ENCODE measurements around the gene TLX3.
"Not testable (repeated sequence)": the region's sequence is repeated elsewhere in the genome, so short reads cannot be mapped to it uniquely, and the experiment has no call there.

Gene TLX3

DNA sequence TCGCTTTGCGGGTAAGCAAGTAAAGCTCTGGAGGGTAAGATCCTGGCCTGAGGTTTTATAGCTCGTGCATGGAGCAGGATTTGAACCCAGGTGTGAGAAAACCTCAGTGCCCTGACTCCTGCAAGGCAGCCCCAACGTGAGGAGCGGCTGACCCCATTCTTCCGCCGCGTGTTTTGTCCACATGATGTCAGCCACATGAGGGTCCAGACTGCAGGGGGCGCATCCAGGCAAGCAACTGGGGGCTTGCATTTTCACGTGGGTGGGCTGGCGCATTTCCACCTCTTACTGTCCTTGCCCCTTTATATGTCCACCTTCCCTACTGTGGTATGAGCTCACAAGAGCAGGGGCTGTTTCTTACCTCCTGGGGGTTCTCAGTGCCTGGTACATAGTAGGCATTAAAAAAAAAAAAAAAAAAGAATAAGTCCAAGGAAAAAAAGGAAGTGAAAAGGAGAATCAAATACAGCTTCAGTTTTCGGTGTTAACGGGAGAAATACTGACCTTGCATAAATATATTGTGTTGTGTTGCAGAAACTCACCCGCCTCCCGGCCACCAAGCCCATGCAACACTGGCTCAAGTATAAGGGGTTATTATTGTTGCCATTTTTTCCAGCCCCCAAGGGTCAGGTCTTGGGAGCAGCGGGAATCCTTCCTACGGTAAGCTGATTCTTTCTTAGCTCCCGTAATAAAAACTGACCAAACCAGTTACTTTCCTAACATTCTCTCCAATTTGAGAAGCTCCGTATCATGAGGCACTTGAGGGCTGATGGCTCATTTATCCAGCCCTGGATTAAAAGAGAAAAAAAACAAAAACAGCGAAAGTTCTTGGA lies 15.0 kb downstream of the TLX3 start:
- DNase-seq = no peak

DNA sequence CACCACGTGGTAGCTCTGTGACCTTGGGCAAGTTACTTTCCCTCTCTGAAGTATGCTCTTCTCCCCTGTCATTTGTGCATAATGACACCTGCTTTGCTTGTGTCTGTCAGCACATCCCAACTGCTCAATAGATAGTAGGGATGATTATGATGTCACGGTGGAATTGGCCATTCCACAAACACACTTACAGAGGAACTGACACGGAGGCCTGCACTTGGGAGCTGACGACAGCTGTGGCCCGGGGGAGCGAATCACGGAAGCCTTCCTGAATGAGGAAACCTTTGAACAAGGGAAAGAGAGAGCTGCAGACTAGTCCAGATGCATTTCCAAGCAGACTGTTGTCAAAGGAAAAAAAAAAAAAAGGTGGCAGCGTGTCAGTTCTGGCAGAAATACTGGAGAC lies 21.0 kb downstream of the TLX3 start:
- DNase-seq = no peak

DNA sequence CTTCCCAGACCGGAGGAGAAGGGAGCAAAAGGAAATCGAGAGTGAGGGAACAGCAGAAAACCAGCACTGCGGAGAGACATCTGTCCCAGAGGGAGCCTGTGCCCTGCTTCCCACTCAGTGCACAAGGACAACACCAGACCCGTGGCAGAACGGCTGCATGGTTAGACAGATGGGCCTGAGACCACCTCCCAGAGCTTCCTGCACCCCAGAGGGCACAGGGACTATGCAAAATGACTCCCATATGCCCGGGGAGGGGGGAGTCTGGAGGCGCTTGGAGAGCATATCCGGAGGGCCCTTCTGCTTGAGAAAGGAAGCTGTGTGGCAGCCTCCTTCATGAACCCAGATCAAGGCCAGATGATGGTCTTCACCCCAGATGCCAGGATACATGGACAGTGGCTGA lies 26.6 kb downstream of the TLX3 start:
- no peak for DNase-seq

DNA sequence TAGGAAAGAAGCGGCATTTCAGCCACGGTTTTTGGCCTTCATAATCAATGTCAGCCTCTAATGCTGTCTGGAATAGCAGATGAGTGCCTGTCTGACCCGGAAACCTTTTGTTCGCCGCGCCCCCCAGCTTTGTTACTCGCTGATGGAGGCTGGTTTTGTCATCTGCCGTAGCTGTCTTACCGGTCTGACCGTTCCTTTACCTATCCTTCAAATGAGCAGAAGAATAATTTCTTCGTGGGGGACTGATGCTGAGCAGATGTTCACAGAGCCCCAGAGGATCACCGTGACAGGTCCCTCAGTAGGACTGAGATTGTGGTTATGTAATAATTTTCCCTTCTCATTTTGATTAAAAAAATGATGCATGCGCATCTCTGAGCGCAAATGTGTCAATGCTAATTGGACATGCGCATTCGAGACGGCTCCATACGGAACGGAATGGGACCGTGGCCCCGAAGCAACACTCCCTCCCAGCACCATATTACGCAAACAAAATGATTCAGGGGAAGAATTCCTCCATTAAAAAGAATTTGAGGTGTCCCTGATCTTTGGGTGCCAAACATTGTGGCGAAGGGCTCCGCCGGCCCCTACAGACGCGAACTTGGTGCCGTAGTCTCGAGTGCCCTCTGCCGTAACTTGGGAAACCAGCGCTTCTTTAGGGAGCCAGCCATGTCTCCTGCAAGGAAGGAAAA lies 27.6 kb downstream of the TLX3 start:
- DNase-seq = no peak

DNA sequence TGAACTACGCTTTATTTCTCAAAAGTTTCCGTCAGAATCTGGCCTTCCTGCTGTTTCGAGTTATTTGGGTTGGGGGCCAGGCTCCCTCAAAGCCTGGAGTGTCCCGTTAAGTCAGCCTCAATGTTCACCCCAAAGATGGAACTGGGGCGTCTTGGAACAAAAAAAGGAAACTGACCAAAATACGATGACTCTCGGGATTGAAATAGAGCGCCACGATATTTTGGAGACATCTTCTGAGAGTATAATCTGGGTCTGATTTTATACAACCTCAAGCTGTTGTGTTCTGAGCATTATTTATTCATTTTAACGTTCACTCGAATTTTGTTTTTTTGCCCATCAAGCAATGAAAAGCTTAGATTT lies 28.1 kb downstream of the TLX3 start:
- DNase-seq = no peak

DNA sequence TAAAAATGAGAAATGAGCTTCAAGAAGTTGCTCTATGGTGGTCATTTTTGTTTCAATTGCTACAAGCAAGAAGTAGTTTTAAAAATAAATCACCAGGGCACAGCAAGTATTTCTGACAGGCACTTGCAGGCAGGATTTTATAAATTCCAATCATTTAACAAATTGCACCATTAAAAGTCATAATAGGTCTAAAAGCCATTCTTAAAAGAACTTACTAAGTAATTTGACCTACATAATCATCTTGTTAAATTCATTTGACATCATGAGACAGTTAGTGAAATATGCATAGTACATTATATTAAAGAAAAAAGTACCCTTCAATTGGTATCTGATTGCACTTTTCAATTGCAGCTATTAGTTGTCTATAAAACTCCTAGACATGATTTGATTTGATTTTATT lies 31.0 kb downstream of the TLX3 start:
- no peak for DNase-seq

DNA sequence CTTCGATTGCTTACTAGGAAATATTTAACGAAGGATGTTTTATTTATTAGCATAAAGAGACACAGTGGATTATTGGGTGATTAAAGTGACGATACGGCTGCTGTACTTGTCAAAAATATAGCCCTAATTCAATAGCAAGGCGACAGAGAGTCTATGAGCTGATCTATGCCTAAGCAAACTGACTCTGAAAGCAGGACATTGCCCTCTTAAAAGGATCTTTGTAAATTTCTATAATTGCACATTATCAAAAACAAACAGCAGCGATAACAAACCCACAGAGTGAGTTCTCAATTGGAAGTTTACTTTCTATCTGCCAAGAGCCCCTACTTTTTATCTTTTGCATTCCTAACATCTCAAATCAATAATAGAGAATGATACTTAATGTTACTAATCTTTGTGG lies 31.4 kb downstream of the TLX3 start:
- DNase-seq = no peak

DNA sequence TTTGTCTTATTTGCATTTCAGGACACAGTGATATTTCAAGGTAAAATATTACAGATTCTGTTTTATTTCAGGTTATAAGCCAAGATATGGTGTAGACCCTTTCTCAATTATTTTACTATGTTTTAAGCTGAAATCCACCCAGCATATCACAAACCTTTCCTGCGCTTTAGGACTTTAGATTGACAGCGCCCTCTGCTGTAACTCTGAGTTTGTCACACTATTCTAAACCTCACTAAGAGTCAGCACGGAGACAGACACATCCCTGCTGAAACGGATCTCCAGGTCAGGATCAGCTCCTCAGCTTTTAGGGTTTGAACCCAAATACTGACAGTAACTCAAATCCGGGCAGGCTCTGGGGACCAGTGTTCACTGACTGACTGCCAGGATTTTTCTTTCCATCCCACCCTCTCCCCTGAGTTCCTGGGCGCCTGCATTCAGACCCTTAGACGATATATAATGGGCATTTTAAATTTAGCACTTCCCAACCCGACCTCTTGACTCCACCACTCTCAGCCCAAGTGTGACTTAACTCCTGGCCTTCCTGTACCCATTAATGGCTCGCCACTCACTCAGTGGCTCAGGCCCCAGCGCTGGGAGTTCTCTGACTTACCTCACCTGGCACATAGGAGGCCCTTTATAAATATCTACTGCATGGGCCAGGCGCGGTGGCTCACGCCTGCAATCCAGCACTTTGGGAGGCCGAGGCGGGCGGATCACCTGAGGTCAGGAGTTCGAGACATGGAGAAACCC lies 33.5 kb downstream of the TLX3 start:
- no peak for DNase-seq

DNA sequence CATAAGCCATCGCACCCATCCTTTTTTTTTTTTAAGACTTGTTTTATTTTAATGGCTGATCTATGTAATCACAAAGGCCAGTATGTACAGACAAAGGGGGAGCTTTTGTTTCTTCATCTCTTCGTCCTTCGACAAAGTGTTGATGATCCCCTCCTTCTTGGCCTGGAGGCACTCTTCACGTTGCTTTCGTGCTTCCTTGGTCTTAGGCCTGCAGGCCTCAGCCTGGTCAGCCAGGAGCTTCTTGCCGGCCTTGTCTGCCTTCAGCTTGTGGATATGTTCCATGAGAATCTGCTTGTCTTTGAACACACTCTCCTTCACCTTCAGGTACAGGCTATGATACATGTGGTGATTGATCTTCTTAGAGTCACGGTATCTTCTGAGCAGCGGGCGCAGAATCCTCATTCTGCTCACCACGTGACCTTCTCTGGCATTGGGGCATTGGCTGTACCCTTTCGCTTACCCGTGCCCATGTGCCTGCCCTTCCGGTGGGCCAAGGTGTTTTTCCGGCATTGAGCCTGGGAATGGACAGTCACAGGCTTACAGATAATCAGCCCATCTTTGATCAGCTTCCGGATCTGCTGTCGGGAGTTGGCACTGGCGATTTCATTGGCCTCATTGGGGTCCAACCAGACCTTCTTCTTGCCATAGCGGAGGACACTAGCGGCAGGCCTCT lies 36.0 kb downstream of the TLX3 start:
- no peak for DNase-seq

DNA sequence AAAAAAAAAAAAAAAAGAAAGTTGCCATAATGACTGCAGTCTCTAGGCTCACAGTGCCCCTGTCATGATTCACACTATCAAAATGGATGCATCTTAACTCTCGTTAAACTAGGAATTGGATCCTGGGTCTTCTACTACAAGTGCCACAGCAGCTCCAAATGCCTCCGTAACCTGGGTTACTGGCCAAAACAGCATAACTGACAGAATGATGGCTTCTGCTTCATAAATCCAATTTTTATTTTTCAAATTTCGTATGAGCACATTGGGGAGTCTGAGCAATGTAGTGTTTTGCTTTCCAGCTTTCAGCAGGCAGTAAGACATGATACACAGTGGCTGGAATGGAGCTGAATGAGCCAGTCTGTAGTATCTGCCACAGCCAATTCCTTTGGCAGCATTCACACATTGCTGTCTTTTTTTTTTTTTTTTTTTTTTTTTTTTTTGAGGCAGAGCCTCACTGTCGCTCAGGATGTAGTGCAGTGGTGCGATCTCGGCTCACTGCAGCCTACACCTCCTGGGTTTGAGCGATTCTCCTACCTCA lies 42.6 kb downstream of the TLX3 start:
- no peak for DNase-seq

DNA sequence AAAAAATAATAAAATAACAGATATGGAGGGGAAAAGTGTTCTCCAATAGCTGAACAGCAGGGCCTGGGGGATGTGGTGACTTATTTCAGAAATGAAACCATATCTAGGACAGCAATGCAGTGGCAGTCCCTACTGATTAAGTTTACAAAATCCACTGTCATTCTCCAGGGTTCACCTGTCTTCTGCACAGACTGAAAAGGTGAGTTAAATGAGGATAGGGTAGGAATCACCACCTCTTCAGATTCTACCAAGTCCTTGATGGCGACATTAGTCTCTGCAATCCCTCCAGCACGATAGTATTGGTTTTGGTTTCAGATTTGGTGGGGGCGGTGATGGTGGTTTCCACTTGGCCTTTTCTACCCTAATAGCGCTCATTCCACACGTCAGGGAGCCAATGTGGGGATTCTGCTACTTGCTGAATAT lies 46.3 kb downstream of the TLX3 start:
- DNase-seq = no peak

DNA sequence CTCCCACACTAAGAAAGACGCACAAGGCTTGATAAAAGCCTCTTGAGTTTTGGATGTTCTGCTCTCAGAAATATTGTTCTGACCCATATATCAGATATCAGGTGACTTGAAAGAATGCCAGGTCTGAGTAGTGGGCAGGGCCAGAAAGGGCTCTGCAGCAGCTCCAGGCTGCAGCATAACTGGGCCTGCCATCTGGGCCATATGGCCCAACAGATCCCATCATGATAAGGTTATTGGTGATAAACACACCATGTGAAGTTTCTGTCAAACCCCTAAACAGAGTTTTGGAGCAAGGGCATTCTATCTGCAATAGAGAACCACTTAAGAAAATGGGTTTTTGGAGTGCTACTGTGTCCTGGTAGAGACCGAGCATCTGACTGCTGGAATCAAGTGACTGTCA lies 48.8 kb downstream of the TLX3 start:
- no peak for DNase-seq

DNA sequence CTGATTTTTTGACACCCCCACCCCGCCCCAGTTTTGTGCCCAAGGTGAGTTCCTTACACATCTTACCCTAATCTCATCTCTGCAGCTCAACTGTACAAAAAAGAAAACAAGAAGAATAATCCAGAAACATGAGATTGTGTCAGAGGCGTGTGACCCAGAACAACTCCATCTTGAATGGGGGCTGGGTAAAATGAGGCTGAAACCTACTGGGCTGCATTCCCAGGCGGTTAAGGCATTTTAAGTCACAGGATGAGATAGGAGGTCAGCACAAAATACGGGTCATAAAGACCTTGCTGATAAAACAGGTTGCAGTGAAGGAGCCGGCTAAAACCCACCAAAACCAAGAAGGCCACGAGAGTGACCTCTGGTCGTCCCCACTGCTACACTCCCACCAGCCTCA lies 52.1 kb downstream of the TLX3 start:
- not testable (repeated sequence) for DNase-seq

Measured in activated CD8-positive, alpha-beta memory T cell treated with anti-CD3 and anti-CD28 coated beads, Interleukin-2, amount 50 U/mL, for 48 hours (primary cell).